Measurements from ENCODE around the gene CCDC9B. TPM values are rescaled to one million over a fixed set of nuclear protein-coding genes. Genes with fewer than 3 reads are reported as not detected.

The CCDC9B gene
- total RNA-seq, 1 donor, result 23.9 TPM

DNA sequence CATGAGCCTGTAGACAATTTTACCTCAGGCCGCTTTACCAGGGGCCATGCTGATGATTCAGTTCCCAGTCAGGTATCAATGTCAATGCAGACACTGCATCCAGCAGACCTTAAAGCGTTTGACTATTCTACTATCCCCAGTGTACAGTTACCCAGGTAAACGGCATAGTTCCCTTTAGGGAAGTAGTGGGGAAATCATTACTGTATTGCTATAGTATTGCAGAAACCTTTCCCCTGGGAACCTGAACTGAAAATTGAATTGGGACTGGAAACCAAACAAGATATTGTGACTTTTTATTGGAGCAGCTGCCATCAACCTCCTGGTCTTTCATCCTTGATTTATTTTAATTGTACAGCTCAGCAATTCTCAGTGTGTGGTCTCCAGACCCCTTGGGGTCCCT lies 23.8 kb downstream of the CCDC9B start:
- Histone ChIP-seq H3K27ac (ENCODE audit: low read depth, low read length) (no peak overlapping the region), H3K4me1 (ENCODE audit: insufficient read depth, low read length) (peaks cover 17% of the 10 kb centered on the region), H4K20me1 (ENCODE audit: insufficient read depth, low read length) (no peaks in the 10 kb centered on the region), H3K79me2 (ENCODE audit: insufficient read depth, low read length) (no peaks in the 10 kb centered on the region), H3K27me3 (ENCODE audit: insufficient read depth, low read length) (peaks cover 1% of the 10 kb centered on the region), H3K4me2 (ENCODE audit: insufficient read depth, low read length) (no peak overlapping the region), H3K4me3 (ENCODE audit: insufficient read depth, low read length) (no peak overlapping the region), H3K9me3 (ENCODE audit: low read depth, low read length) (no peaks in the 10 kb centered on the region), H3K36me3 (ENCODE audit: insufficient read depth, low read length) (no peaks in the 10 kb centered on the region), H2AFZ (ENCODE audit: low read length) (no peak overlapping the region)
- DNase-seq (ENCODE audit: insufficient read length, low spot score, missing footprints), result no peak
- TF ChIP-seq, protein P1, sequence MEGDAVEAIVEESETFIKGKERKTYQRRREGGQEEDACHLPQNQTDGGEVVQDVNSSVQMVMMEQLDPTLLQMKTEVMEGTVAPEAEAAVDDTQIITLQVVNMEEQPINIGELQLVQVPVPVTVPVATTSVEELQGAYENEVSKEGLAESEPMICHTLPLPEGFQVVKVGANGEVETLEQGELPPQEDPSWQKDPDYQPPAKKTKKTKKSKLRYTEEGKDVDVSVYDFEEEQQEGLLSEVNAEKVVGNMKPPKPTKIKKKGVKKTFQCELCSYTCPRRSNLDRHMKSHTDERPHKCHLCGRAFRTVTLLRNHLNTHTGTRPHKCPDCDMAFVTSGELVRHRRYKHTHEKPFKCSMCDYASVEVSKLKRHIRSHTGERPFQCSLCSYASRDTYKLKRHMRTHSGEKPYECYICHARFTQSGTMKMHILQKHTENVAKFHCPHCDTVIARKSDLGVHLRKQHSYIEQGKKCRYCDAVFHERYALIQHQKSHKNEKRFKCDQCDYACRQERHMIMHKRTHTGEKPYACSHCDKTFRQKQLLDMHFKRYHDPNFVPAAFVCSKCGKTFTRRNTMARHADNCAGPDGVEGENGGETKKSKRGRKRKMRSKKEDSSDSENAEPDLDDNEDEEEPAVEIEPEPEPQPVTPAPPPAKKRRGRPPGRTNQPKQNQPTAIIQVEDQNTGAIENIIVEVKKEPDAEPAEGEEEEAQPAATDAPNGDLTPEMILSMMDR (IDR thresholded peaks at IDR 0.05; ENCODE audit: extremely low read depth, low read depth, low read length), result no peak

DNA sequence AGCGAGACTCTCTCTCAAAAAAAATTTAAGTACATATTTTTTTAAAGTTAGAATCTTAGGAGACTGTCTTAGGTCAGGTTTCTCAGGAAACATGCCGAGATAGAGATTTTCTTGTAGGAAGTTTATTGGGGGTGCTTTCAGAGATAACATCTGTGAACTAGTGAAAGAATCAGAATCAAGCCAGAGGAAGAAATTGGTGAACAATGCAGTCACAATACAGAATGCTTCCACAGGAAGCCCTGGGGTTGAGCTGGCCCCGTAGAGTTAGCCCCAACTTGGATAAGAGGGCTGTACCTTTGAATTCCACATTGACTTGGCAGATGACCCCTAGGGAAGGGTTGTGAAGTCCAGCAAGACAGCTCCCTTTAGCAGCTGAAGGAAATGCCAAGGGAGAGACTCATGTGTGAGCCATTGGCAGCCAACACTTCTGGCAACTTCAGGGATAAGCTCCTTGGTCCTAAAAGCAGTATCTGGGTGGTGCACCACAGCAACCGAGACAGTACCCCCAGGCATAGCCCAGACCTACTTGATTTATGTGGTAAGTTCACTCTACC lies 25.9 kb downstream of the CCDC9B start:
- TF ChIP-seq, protein P1 (IDR thresholded peaks at IDR 0.05; ENCODE audit: extremely low read depth, low read depth, low read length), result no peak
- no peaks in the 10 kb centered on the region for H3K79me2 ChIP-seq (ENCODE audit: insufficient read depth, low read length)
- peaks cover 18% of the 10 kb centered on the region for H3K27me3 ChIP-seq (ENCODE audit: insufficient read depth, low read length)
- H3K4me1 ChIP-seq (ENCODE audit: insufficient read depth, low read length), result peaks cover 17% of the 10 kb centered on the region
- peak; percentile 93 for DNase-seq (ENCODE audit: insufficient read length, low spot score, missing footprints)
- peak overlapping the region; percentile 37 for H3K4me2 ChIP-seq (ENCODE audit: insufficient read depth, low read length)
- H4K20me1 ChIP-seq (ENCODE audit: insufficient read depth, low read length), result no peaks in the 10 kb centered on the region
- no peak overlapping the region for H3K4me3 ChIP-seq (ENCODE audit: insufficient read depth, low read length)
- no peak overlapping the region for H2AFZ ChIP-seq (ENCODE audit: low read length)
- no peaks in the 10 kb centered on the region for H3K36me3 ChIP-seq (ENCODE audit: insufficient read depth, low read length)
- H3K9me3 ChIP-seq (ENCODE audit: low read depth, low read length), result no peaks in the 10 kb centered on the region
- H3K27ac ChIP-seq (ENCODE audit: low read depth, low read length), result no peak overlapping the region

DNA sequence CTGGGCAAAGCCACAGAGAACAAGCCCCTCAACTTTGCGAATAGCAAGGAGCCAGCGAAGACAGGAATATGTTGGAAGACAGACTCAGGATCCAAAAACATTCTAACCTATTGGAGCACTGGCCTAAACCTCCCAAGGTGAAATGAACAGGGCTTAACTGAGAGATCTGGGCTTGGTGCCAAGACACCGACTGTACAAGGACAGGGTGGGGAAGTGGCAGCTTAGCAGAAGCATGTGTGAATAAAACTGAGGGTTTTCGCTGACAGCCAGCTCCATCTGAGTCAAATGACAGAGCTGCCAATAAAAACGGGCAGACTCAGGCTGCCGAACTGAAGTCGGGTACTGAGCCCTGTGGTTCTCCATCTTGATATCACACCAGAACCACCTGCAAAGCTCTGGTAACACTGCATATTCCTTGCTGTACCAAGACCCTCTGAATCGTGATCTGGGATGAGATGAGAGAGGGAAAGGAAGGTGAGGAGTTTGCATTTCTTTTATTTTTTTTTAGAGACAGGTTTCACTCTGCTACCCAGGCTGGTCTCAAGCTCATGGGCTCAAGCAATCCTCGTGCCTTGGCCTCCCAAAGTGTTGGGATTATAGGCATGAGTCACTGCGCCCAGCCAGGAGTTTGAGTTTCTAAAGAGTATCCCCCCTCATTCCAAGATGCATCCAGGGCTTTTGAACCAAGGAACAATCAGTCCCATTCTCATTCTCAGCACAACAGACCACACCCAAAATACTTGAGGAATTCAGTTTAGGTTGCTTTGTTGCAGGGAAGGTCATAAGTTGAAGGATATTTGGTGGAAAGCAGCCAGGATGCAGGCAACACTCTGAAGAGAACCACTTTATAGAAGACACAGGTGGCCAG lies 27.0 kb downstream of the CCDC9B start:
- Histone ChIP-seq H3K27ac (ENCODE audit: low read depth, low read length) (no peak overlapping the region), H3K4me1 (ENCODE audit: insufficient read depth, low read length) (peaks cover 17% of the 10 kb centered on the region), H3K27me3 (ENCODE audit: insufficient read depth, low read length) (peaks cover 18% of the 10 kb centered on the region), H2AFZ (ENCODE audit: low read length) (no peak overlapping the region), H4K20me1 (ENCODE audit: insufficient read depth, low read length) (no peaks in the 10 kb centered on the region), H3K79me2 (ENCODE audit: insufficient read depth, low read length) (no peaks in the 10 kb centered on the region), H3K4me3 (ENCODE audit: insufficient read depth, low read length) (no peak overlapping the region), H3K9me3 (ENCODE audit: low read depth, low read length) (no peaks in the 10 kb centered on the region), H3K4me2 (ENCODE audit: insufficient read depth, low read length) (peak overlapping the region; percentile 11), H3K36me3 (ENCODE audit: insufficient read depth, low read length) (no peaks in the 10 kb centered on the region)
- TF ChIP-seq, protein P1 (IDR thresholded peaks at IDR 0.05; ENCODE audit: extremely low read depth, low read depth, low read length), result no peak
- DNase-seq (ENCODE audit: insufficient read length, low spot score, missing footprints), result peak; percentile 93

All from osteoblast (primary cell).